ENCODE results near the gene SNX19. TPM values are rescaled to one million over a fixed set of nuclear protein-coding genes. Genes with fewer than 3 reads are reported as not detected.

SNX19 gene
- total and polyA plus RNA-seq, 8 donors, result 11.7 to 37.2 (median 22.4) TPM

GRCh38 chr11:130892861-130893260, 23.4 kb downstream of the SNX19 start:
- intact Hi-C loops (cut with DNase I), result no loop called here
- FAIRE-seq, result no peak
- TF ChIP-seq, protein P1, sequence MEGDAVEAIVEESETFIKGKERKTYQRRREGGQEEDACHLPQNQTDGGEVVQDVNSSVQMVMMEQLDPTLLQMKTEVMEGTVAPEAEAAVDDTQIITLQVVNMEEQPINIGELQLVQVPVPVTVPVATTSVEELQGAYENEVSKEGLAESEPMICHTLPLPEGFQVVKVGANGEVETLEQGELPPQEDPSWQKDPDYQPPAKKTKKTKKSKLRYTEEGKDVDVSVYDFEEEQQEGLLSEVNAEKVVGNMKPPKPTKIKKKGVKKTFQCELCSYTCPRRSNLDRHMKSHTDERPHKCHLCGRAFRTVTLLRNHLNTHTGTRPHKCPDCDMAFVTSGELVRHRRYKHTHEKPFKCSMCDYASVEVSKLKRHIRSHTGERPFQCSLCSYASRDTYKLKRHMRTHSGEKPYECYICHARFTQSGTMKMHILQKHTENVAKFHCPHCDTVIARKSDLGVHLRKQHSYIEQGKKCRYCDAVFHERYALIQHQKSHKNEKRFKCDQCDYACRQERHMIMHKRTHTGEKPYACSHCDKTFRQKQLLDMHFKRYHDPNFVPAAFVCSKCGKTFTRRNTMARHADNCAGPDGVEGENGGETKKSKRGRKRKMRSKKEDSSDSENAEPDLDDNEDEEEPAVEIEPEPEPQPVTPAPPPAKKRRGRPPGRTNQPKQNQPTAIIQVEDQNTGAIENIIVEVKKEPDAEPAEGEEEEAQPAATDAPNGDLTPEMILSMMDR (IDR thresholded peaks at IDR 0.05), result no peak
- Histone ChIP-seq H3K9me3 (no peaks in the 10 kb centered on the region), H3K36me3 (peaks cover 0 to 12% (median 3%) of the 10 kb centered on the region in 3 donors), H3K27me3 (no peaks in the 10 kb centered on the region), H3K4me3 (no peak overlapping the region), H3K27ac (no peak overlapping the region), H3K4me1 (peaks cover 0 to 9% (median 3%) of the 10 kb centered on the region in 3 donors)
- 68 to 70% methylated on average over 4 of the region's 4 CpGs for WGBS, 2 donors
- DNase-seq, result no peak
- ATAC-seq, result no peak

GRCh38 chr11:130891326-130891725, 25.0 kb downstream of the SNX19 start:
- Histone ChIP-seq H3K36me3 (peaks cover 0 to 12% (median 3%) of the 10 kb centered on the region in 3 donors), H3K27me3 (no peaks in the 10 kb centered on the region), H3K27ac (no peak overlapping the region), H3K4me1 (peaks cover 0 to 9% (median 3%) of the 10 kb centered on the region in 3 donors), H3K4me3 (no peak overlapping the region), H3K9me3 (no peaks in the 10 kb centered on the region)
- FAIRE-seq (no peak), DNase-seq (no peak), ATAC-seq (no peak)
- TF ChIP-seq, protein P1 (IDR thresholded peaks at IDR 0.05), result no peak
- intact Hi-C loops (cut with DNase I), result no loop called here
- 47 to 55% methylated on average over 1 of the region's 1 CpG for WGBS, 2 donors

GRCh38 chr11:130890039-130890745, 26.1 kb downstream of the SNX19 start:
- Histone ChIP-seq H3K36me3 (peaks cover 0 to 10% (median 3%) of the 10 kb centered on the region in 3 donors), H3K27me3 (no peaks in the 10 kb centered on the region), H3K27ac (no peak overlapping the region), H3K4me3 (no peak overlapping the region), H3K4me1 (peaks cover 0 to 9% (median 3%) of the 10 kb centered on the region in 3 donors), H3K9me3 (no peaks in the 10 kb centered on the region)
- FAIRE-seq (no peak), DNase-seq (no peak), ATAC-seq (no peak)
- intact Hi-C loops (cut with DNase I), result no loop called here
- TF ChIP-seq, protein P1 (IDR thresholded peaks at IDR 0.05), result no peak
- WGBS, 2 donors, result 94% methylated on average over 2 of the region's 2 CpGs

DNA sequence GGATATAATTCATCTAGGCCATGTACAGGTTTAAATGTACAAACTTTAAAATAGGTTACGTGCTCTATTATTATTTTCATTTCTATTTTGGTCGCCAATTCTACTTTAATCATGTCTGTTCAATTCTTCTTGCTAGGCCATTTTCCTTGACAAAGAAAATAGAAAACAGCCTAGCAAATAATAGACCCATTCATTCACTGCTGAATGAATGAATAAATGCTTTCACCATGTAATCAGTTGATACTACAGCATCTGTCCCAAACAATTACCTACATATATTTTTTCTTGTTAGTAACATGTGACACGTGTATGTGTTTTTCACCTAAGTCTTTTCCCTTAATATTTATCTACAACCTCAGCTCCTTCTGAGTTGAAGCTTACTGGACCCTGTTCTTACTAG, 27.5 kb downstream of the SNX19 start:
- Histone ChIP-seq H3K4me3 (no peak overlapping the region), H3K27ac (no peak overlapping the region), H3K27me3 (no peaks in the 10 kb centered on the region), H3K9me3 (no peaks in the 10 kb centered on the region), H3K4me1 (peaks cover 0 to under 1% (median 0%) of the 10 kb centered on the region in 3 donors), H3K36me3 (peaks cover 0 to 4% (median 3%) of the 10 kb centered on the region in 3 donors)
- no peak for FAIRE-seq
- 90 to 94% methylated on average over 3 of the region's 3 CpGs for WGBS, 2 donors
- no peak for DNase-seq
- intact Hi-C loops (cut with DNase I), result no loop called here
- TF ChIP-seq, protein P1 (IDR thresholded peaks at IDR 0.05), result no peak
- ATAC-seq, result no peak

DNA sequence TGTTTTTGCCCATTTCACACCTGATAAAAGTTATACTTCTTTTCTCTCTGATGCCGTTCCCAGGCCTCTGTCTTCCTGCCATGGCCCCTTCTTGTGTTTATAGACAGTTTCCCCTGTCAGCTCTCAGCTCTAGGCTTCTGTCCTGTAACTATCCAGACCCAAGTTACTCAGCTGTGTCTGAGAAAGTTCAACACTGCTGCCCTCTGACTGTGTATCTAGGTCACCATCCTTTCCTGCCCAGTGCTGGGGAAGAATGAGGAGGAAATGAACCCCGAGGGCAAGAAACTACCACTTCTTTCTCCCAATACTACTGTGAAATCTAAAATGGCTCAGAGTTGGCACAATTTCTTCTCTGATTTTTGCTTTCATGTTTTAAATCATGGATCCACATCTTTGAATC, 29.6 kb downstream of the SNX19 start:
- no peak overlapping the region for H3K4me3 ChIP-seq
- 86 to 95% methylated on average over 2 of the region's 2 CpGs for WGBS, 2 donors
- H3K4me1 ChIP-seq, result no peaks in the 10 kb centered on the region
- ATAC-seq (no peak), DNase-seq (no peak), FAIRE-seq (no peak)
- H3K36me3 ChIP-seq, result peaks cover 3 to 21% (median 6%) of the 10 kb centered on the region in 3 donors
- no peak overlapping the region for H3K27ac ChIP-seq
- no peaks in the 10 kb centered on the region for H3K27me3 ChIP-seq
- TF ChIP-seq, protein P1 (IDR thresholded peaks at IDR 0.05), result no peak
- intact Hi-C loops (cut with DNase I), result no loop called here
- no peaks in the 10 kb centered on the region for H3K9me3 ChIP-seq

Data from pancreas (tissue), 10 donors.